Measurements from ENCODE around the gene GPR180.

Gene GPR180

GRCh38 chr13:94657167-94657566 is 55.5 kb downstream of the GPR180 start:
- TF ChIP-seq CTCF (IDR thresholded peaks at IDR 0.05; ENCODE audit: low read depth, low read length, missing control alignments): no peak
- no peak overlapping the region for H3K4me3 ChIP-seq (replicated peaks; ENCODE audit: low read depth, low read length)
- DNase-seq (ENCODE audit: extremely low read depth, low read depth): no peak

- no peak for TF ChIP-seq CTCF (IDR thresholded peaks at IDR 0.05; ENCODE audit: low read depth, low read length, missing control alignments)
- no peak overlapping the region for H3K4me3 ChIP-seq (replicated peaks; ENCODE audit: low read depth, low read length)
- no peak for DNase-seq (ENCODE audit: extremely low read depth, low read depth)
Measured at GRCh38 chr13:94658926-94659597, 57.4 kb downstream of the GPR180 start.

GRCh38 chr13:94659598-94659946 is 57.9 kb downstream of the GPR180 start:
- TF ChIP-seq CTCF (IDR thresholded peaks at IDR 0.05; ENCODE audit: low read depth, low read length, missing control alignments): no peak

GRCh38 chr13:94660695-94661326 is 59.2 kb downstream of the GPR180 start:
- H3K4me3 ChIP-seq (replicated peaks; ENCODE audit: low read depth, low read length): no peak overlapping the region
- peak; percentile 18 for TF ChIP-seq CTCF (IDR thresholded peaks at IDR 0.05; ENCODE audit: low read depth, low read length, missing control alignments)
- no peak for DNase-seq (ENCODE audit: extremely low read depth, low read depth)

More at GRCh38 chr13:94659598-94659946, 57.9 kb downstream of the GPR180 start:
- DNase-seq (ENCODE audit: extremely low read depth, low read depth): no peak
- no peak overlapping the region for H3K4me3 ChIP-seq (replicated peaks; ENCODE audit: low read depth, low read length)

- no peak for DNase-seq (ENCODE audit: extremely low read depth, low read depth)
- TF ChIP-seq CTCF (IDR thresholded peaks at IDR 0.05; ENCODE audit: low read depth, low read length, missing control alignments): no peak
- H3K4me3 ChIP-seq (replicated peaks; ENCODE audit: low read depth, low read length): no peak overlapping the region
Measured at GRCh38 chr13:94661406-94661805, 59.7 kb downstream of the GPR180 start.

- DNase-seq (ENCODE audit: extremely low read depth, low read depth): no peak
- no peak for TF ChIP-seq CTCF (IDR thresholded peaks at IDR 0.05; ENCODE audit: low read depth, low read length, missing control alignments)
- no peak overlapping the region for H3K4me3 ChIP-seq (replicated peaks; ENCODE audit: low read depth, low read length)
Measured at GRCh38 chr13:94662274-94662945, 60.8 kb downstream of the GPR180 start.

All from HFF-Myc (cell line).